B cell (primary cell): Measurements from ENCODE around the gene RPL32.

Source experiments
- CTCF ChIP-seq: fragments of 200-600 bp; IDR thresholded peaks from one replicate; pipeline ENCODE4 v1.8.0; 2022; ENCODE audit warnings: antibody characterized with exemption, mild to moderate bottlenecking
- EZH2 ChIP-seq: IDR thresholded peaks from 2 replicates; pipeline ENCODE4 v1.6.1; 2012; ENCODE audit warnings: borderline replicate concordance, low read depth, mild to moderate bottlenecking, moderate library complexity, low read length; ENCODE audit not compliant: insufficient read depth, poor library complexity, severe bottlenecking

GRCh38 chr3:12785096-12785495 lies 56.3 kb downstream of the RPL32 start:
- no peak for TF ChIP-seq CTCF
- no peak for TF ChIP-seq EZH2
